MCF 10A (cell line): ENCODE data around the gene NCKAP5L. TPM values are rescaled to one million over a fixed set of nuclear protein-coding genes. Genes with fewer than 3 reads are reported as not detected.

Experiments used
- Bru-seq: library from RNA; stranded (reverse); fragments of 400-500 nt; gene quantifications from one replicate; lab custom pipeline; 2021; lab: Mats Ljungman, UMichigan
- BruChase-seq, 2 experiments: library from RNA; stranded (reverse); fragments of 400-500 nt; gene quantifications; one replicate each; lab custom pipeline; 2021; lab: Mats Ljungman, UMichigan
- BruUV-seq: library from RNA; stranded (reverse); fragments of 400-500 nt; replicated peaks from 2 replicates; lab custom pipeline; 2021; lab: Mats Ljungman, UMichigan
- CTCF ChIA-PET: fragments of 300-600 bp; sonication (Branson Sonifier 250); formaldehyde crosslinking; extraction: SDS; loops from one replicate; lab custom pipeline; 2021; ENCODE audit warnings: antibody characterized with exemption, inconsistent platforms; lab: Yijun Ruan, JAX
- POLR2A ChIA-PET: fragments of 300-600, 350-650 bp; sonication (Branson Sonifier 250); formaldehyde crosslinking; extraction: SDS; loops from one replicate; lab custom pipeline; 2020; ENCODE audit warnings: antibody characterized with exemption, inconsistent platforms; lab: Yijun Ruan, JAX
- DNase-seq: peaks from one replicate; pipeline ENCODE4 v3.0.0-alpha.2; 2018; ENCODE audit not compliant: unreplicated experiment
- H3K27ac Mint-ChIP-seq: one replicate; pipeline ENCODE4 v1.8.0; 2022; ENCODE audit warnings: mild to moderate bottlenecking, low read depth, mixed read lengths; ENCODE audit not compliant: unreplicated experiment
- H3K27me3 Mint-ChIP-seq: one replicate; pipeline ENCODE4 v1.8.0; 2022; ENCODE audit warnings: mixed read lengths; ENCODE audit not compliant: insufficient read depth, unreplicated experiment
- H3K36me3 Mint-ChIP-seq: one replicate; pipeline ENCODE4 v1.8.0; 2022; ENCODE audit warnings: mild to moderate bottlenecking, moderate library complexity, mixed read lengths; ENCODE audit not compliant: insufficient read depth, unreplicated experiment
- H3K4me1 Mint-ChIP-seq: one replicate; pipeline ENCODE4 v1.8.0; 2022; ENCODE audit warnings: mixed read lengths; ENCODE audit not compliant: insufficient read depth, unreplicated experiment
- H3K4me3 Mint-ChIP-seq: one replicate; pipeline ENCODE4 v1.8.0; 2022; ENCODE audit warnings: mild to moderate bottlenecking, moderate library complexity, mixed read lengths; ENCODE audit not compliant: unreplicated experiment
- H3K9me3 Mint-ChIP-seq: one replicate; pipeline ENCODE4 v1.8.0; 2022; ENCODE audit warnings: mixed read lengths; ENCODE audit not compliant: unreplicated experiment
- CTCF ChIP-seq: fragments of 200-600 bp; IDR thresholded peaks from one replicate; pipeline ENCODE4 v1.8.0; 2022; ENCODE audit warnings: antibody characterized with exemption, mild to moderate bottlenecking; ENCODE audit not compliant: unreplicated experiment
- intact Hi-C: fragments of 100-400 bp; cut with micrococcal nuclease; formaldehyde crosslinking; loops from 2 replicates; pipeline ENCODE4 v1.14.1; 2022
- long read RNA-seq: library from polyadenylated mRNA; stranded (forward); transcript quantifications from one replicate; pipeline ENCODE4 v2.0.0, GENCODE V29; 2022
- total RNA-seq: library from RNA; stranded (reverse); gene quantifications from 2 replicates; pipeline ENCODE4 v1.2.3, GENCODE V29; 2022

The NCKAP5L gene
- 19.9 and 23.1 TPM in 2 replicates for total RNA-seq
- percentile 65 among the genes with signal in this experiment for Bru-seq, nascent RNA
- percentile 58 among the genes with signal in this experiment for BruChase-seq, experiment 1, labeled RNA remaining after a 6-hour chase
- percentile 60 among the genes with signal in this experiment for BruChase-seq, experiment 2, labeled RNA remaining after a 2-hour chase
- long read RNA-seq, full-length matches to known transcripts = 18 of 45 reads
- long read RNA-seq, partial matches to known transcripts = 20 of 45 reads
- long read RNA-seq, other reads (novel, unspliced or antisense) = 7 of 45 reads

GRCh38 chr12:49828133-49829091 is at the start of gene NCKAP5L:
TSS of gene NCKAP5L (minus strand) at chr12:49828413. CDS start at chr12:49804044, 24,369 bp downstream.
- TF ChIP-seq CTCF = no peak
- Mint-ChIP-seq H3K4me1 (peaks cover 32% of the 10 kb centered on the region), H3K36me3 (no peaks in the 10 kb centered on the region), H3K4me3 (peak within 1 kb of the TSS; percentile 81), H3K9me3 (no peaks in the 10 kb centered on the region), H3K27me3 (no peaks in the 10 kb centered on the region), H3K27ac (peak within 1 kb of the TSS; percentile 75)
- no TSS peak for BruUV-seq
- ChIA-PET POLR2A (interaction anchor here (0.6 to 4.8 kb wide), 13 partner anchors 9 to 562 kb away, joined by 3 to 67 read pairs (median 4); partner anchors contain the start of genes BCDIN3D and TMBIM6), CTCF (interaction anchor here (0.9 to 3.1 kb wide), 6 partner anchors 11 to 66 kb away, joined by 3 to 17 read pairs (median 4); partner anchors contain the start of gene BCDIN3D)
- intact Hi-C loops = no loop called here
- peak; percentile 96 for DNase-seq

GRCh38 chr12:49877066-49877465 is 48.9 kb upstream of the NCKAP5L start:
- H3K36me3 Mint-ChIP-seq = no peaks in the 10 kb centered on the region
- intact Hi-C loops = no loop called here
- DNase-seq = no peak
- H3K4me3 Mint-ChIP-seq = no peak overlapping the region
- H3K9me3 Mint-ChIP-seq = peaks cover 33% of the 10 kb centered on the region
- H3K27me3 Mint-ChIP-seq = peaks cover 12% of the 10 kb centered on the region
- H3K27ac Mint-ChIP-seq = no peak overlapping the region
- H3K4me1 Mint-ChIP-seq = no peaks in the 10 kb centered on the region
- POLR2A ChIA-PET = no interaction called here
- CTCF ChIA-PET = interaction anchor here (1.1 kb wide), 1 partner anchor 10 kb away, joined by 6 read pairs; no protein-coding TSS in a partner anchor
- TF ChIP-seq CTCF = no peak
- no TSS peak for BruUV-seq

GRCh38 chr12:49876070-49876469 is 47.9 kb upstream of the NCKAP5L start:
- CTCF ChIA-PET = no interaction called here
- H3K27ac Mint-ChIP-seq = no peak overlapping the region
- no TSS peak for BruUV-seq

More at GRCh38 chr12:49876070-49876469, 47.9 kb upstream of the NCKAP5L start:
- Mint-ChIP-seq H3K36me3 (no peaks in the 10 kb centered on the region), H3K27me3 (peaks cover 12% of the 10 kb centered on the region), H3K9me3 (peaks cover 33% of the 10 kb centered on the region), H3K4me1 (no peaks in the 10 kb centered on the region), H3K4me3 (no peak overlapping the region)
- POLR2A ChIA-PET = no interaction called here
- intact Hi-C loops = no loop called here
- TF ChIP-seq CTCF = no peak
- DNase-seq = no peak
